Omental fat pad (tissue), 4 donors: Measurements from ENCODE around the gene EGR2. TPM values are rescaled to one million over a fixed set of nuclear protein-coding genes. Genes with fewer than 3 reads are reported as not detected.

Source experiments
- ATAC-seq: fragments of 150-250 bp; one replicate; pipeline ENCODE4 v1.9.1; 2016; ENCODE audit warnings: mild to moderate bottlenecking, moderate library complexity; ENCODE audit not compliant: low FRiP score
- DNase-seq: peaks from one replicate; pipeline ENCODE4 v3.0.0-alpha.2; 2019; ENCODE audit warnings: low spot score
- CTCF ChIP-seq, 3 donors: fragments of 450-650 bp; IDR thresholded peaks; one replicate each; pipeline ENCODE4 v1.5.1; 2016 to 2017; ENCODE audit warnings: antibody characterized with exemption in 3 of 3, mild to moderate bottlenecking in 3 of 3, moderate library complexity in 2 of 3
- total RNA-seq, 4 donors: library from RNA; depleted of rRNA; stranded (reverse); fragments of >200 nt; gene quantifications; one replicate each; pipeline ENCODE4 v1.1.0, GENCODE V29; 2016

The EGR2 gene
- total RNA-seq, 4 donors from 2014 or later = 5.0 to 11.6 (median 5.7) TPM

GRCh38 chr10:62818426-62819011 is 2.4 kb upstream of the EGR2 start:
- no peak for TF ChIP-seq CTCF (IDR thresholded peaks at IDR 0.05)
- ATAC-seq (no peak), DNase-seq (no peak)

- DNase-seq (peak; percentile 27), ATAC-seq (peak; percentile 66)
- TF ChIP-seq CTCF (IDR thresholded peaks at IDR 0.05) = peak in 1 of 3 donors; percentile 4
Observed at GRCh38 chr10:62817766-62818425, 1.7 kb upstream of the EGR2 start.

GRCh38 chr10:62817121-62817765 is 1.1 kb upstream of the EGR2 start:
- DNase-seq (peak; percentile 29), ATAC-seq (peak; percentile 35)
- no peak for TF ChIP-seq CTCF (IDR thresholded peaks at IDR 0.05)

GRCh38 chr10:62816076-62816330 is 163 bp downstream of the EGR2 start:
- ATAC-seq (no peak), DNase-seq (no peak)
- no peak for TF ChIP-seq CTCF (IDR thresholded peaks at IDR 0.05)

GRCh38 chr10:62815381-62816075 is 638 bp downstream of the EGR2 start:
- DNase-seq (no peak), ATAC-seq (no peak)
- no peak for TF ChIP-seq CTCF (IDR thresholded peaks at IDR 0.05)

GRCh38 chr10:62814756-62815380 is 1.3 kb downstream of the EGR2 start:
- ATAC-seq (no peak), DNase-seq (no peak)
- no peak for TF ChIP-seq CTCF (IDR thresholded peaks at IDR 0.05)
